Lung microvascular endothelial cell (primary cell): Measurements from ENCODE around the gene KITLG. TPM values are rescaled to one million over a fixed set of nuclear protein-coding genes. Genes with fewer than 3 reads are reported as not detected.
"Not testable (repeated sequence)": the region's sequence is repeated elsewhere in the genome, so short reads cannot be mapped to it uniquely, and the experiment has no call there.

ENCODE experiments used
- DNase-seq, 2 donors: peaks; one replicate each; pipeline versions ENCODE4 v3.0.0 to v3.0.0-alpha.2; 2010; ENCODE audit warnings: low read depth in 2 of 2
- total RNA-seq: library from RNA; depleted of rRNA; stranded (reverse); fragments of >200 nt; gene quantifications from 2 replicates; pipeline ENCODE4 v1.2.1, GENCODE V29; 2014

KITLG gene
- total RNA-seq = 1.8 and 10.7 TPM in 2 replicates

GRCh38 chr12:88580051-88580871 lies at the start of gene KITLG:
KITLG (minus strand) TSS chr12:88580471; CDS start chr12:88580278, 193 bp downstream.
- peak; percentile 87 to 94 for DNase-seq

GRCh38 chr12:88628856-88629509 lies 48.7 kb upstream of the KITLG start:
- DNase-seq = no peak

- not testable (repeated sequence) for DNase-seq
These were observed 47.8 kb upstream of the KITLG start for GRCh38 chr12:88628035-88628434.

GRCh38 chr12:88627501-88627900 lies 47.2 kb upstream of the KITLG start:
- DNase-seq = no peak

- DNase-seq = no peak
These were observed 45.1 kb upstream of the KITLG start for GRCh38 chr12:88625356-88625755.

- DNase-seq = no peak
These were observed 44.6 kb upstream of the KITLG start for GRCh38 chr12:88624911-88625310.

GRCh38 chr12:88623777-88624548 lies 43.7 kb upstream of the KITLG start:
- no peak for DNase-seq

- no peak for DNase-seq
These were observed 37.1 kb upstream of the KITLG start for GRCh38 chr12:88617352-88617751.

- DNase-seq = no peak
These were observed 35.2 kb upstream of the KITLG start for GRCh38 chr12:88615490-88615889.

- DNase-seq = no peak
These were observed 24.4 kb upstream of the KITLG start for GRCh38 chr12:88604646-88605045.

- DNase-seq = peak in 1 of 2 donors; percentile 81
These were observed 20.0 kb upstream of the KITLG start for GRCh38 chr12:88600272-88600671.

- DNase-seq = no peak
These were observed 17.1 kb upstream of the KITLG start for GRCh38 chr12:88597365-88597764.

GRCh38 chr12:88595697-88596096 lies 15.4 kb upstream of the KITLG start:
- DNase-seq = no peak

GRCh38 chr12:88594780-88595179 lies 14.5 kb upstream of the KITLG start:
- no peak for DNase-seq

- DNase-seq = no peak
These were observed 11.1 kb upstream of the KITLG start for GRCh38 chr12:88591343-88591742.

GRCh38 chr12:88590851-88591250 lies 10.6 kb upstream of the KITLG start:
- DNase-seq = no peak

GRCh38 chr12:88585077-88585476 lies 4.8 kb upstream of the KITLG start:
- no peak for DNase-seq

GRCh38 chr12:88579601-88580050 lies 645 bp downstream of the KITLG start:
- peak; percentile 49 to 60 for DNase-seq

- DNase-seq = peak in 1 of 2 donors; percentile 65
These were observed 1.1 kb downstream of the KITLG start for GRCh38 chr12:88579161-88579517.

GRCh38 chr12:88578276-88579160 lies 1.8 kb downstream of the KITLG start:
- peak in 1 of 2 donors; percentile 38 for DNase-seq

- DNase-seq = peak in 1 of 2 donors; percentile 59
These were observed 2.7 kb downstream of the KITLG start for GRCh38 chr12:88577537-88577936.
